ENCODE data around the gene RALGPS2. TPM values are rescaled to one million over a fixed set of nuclear protein-coding genes. Genes with fewer than 3 reads are reported as not detected.

The RALGPS2 gene
- total and polyA plus RNA-seq, 12 donors = 1.4 to 12.8 (median 7.4) TPM

DNA sequence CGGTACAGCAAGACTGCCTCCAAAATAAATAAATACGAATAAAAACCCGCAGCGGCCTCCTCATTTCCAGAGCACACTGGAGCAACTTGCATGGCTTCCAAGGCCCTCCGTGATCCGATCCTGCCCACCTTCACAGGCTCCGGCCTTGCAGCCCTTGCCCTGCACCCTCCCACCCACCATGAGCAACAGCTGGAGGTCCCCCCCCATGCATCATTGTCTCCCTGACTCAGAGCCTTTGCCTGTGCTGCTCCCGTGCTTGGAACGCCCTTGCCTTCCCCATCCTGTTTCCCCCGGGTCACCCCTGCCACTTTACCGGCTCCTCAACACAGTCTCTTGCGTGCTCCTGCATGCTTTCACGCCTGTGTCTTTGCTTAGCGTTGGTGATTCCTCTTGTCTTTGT lies 216.8 kb downstream of the RALGPS2 start:
- WGBS, 2 donors = 74 to 77% methylated on average over 14 of the region's 14 CpGs

DNA sequence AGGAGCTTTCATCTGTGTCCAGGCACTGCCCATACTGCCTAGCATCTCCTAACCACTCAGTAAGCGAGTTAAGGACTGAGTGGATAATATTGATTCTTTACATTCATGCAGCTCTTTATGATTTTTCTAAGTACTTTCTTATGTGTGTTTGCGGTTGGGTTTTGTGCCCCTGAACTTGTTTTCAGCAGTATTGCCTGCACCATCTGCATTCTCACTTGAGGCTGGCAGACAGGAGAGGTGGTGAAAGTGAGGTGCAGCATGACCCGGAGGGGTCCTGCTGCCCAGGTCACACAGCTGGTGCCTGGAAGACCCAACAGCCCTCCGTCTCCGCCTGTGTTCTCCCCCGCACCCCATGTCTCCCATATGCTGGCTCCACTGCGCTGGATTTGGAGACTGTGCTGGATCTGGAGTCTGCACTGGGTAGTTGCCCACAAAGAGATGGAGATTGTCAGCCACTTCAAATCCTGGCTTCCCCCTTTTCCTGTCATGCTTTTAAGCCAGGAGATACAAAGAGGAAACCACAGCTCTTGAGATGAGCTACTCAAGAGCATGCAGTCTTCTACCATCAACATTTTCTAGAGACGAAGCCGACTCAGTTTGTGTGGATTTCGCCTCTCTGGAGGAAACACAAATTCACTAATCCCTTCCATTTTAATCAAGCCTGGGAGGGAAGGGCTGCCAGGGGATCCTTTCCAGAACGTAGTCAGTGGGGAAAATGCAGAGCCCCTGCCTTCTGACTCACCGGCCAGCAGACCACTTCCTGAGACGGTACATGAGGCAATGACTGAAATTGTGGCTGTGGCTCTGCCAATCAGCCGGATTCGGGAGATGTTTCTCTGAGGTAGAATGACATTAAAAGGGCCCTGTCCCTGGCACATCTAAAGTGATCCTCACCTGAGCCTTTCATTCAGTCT lies 217.5 kb downstream of the RALGPS2 start:
- Histone ChIP-seq H3K27ac (peak overlapping the region in 2 of 10 donors; percentile 10 to 35), H3K36me3 (no peaks in the 10 kb centered on the region), H3K4me1 (peaks cover 9 to 47% (median 26%) of the 10 kb centered on the region in 9 donors), H3K4me3 (no peak overlapping the region), H3K27me3 (no peaks in the 10 kb centered on the region), H3K9me3 (no peaks in the 10 kb centered on the region)
- no peak for DNase-seq
- WGBS, 2 donors = 78 to 81% methylated on average over 15 of the region's 15 CpGs
- peak in 1 of 8 donors; percentile 30 for ATAC-seq
- TF ChIP-seq, protein P1, sequence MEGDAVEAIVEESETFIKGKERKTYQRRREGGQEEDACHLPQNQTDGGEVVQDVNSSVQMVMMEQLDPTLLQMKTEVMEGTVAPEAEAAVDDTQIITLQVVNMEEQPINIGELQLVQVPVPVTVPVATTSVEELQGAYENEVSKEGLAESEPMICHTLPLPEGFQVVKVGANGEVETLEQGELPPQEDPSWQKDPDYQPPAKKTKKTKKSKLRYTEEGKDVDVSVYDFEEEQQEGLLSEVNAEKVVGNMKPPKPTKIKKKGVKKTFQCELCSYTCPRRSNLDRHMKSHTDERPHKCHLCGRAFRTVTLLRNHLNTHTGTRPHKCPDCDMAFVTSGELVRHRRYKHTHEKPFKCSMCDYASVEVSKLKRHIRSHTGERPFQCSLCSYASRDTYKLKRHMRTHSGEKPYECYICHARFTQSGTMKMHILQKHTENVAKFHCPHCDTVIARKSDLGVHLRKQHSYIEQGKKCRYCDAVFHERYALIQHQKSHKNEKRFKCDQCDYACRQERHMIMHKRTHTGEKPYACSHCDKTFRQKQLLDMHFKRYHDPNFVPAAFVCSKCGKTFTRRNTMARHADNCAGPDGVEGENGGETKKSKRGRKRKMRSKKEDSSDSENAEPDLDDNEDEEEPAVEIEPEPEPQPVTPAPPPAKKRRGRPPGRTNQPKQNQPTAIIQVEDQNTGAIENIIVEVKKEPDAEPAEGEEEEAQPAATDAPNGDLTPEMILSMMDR (IDR thresholded peaks at IDR 0.05) = no peak
- intact Hi-C loops (cut with DNase I) = loop anchor here in 1 of 10 donors (5.0 kb wide), 1 partner anchor 60 kb away; no protein-coding TSS in a partner anchor

More for the DNA sequence above, 216.8 kb downstream of the RALGPS2 start:
- DNase-seq (no peak), ATAC-seq (no peak)
- Histone ChIP-seq H3K27ac (no peak overlapping the region), H3K4me1 (peaks cover 11 to 49% (median 26%) of the 10 kb centered on the region in 9 donors), H3K4me3 (no peak overlapping the region), H3K36me3 (no peaks in the 10 kb centered on the region), H3K9me3 (no peaks in the 10 kb centered on the region), H3K27me3 (no peaks in the 10 kb centered on the region)
- TF ChIP-seq, protein P1 (IDR thresholded peaks at IDR 0.05) = no peak
- intact Hi-C loops (cut with DNase I) = loop anchor here in 1 of 10 donors (5.0 kb wide), 1 partner anchor 60 kb away; no protein-coding TSS in a partner anchor

DNA sequence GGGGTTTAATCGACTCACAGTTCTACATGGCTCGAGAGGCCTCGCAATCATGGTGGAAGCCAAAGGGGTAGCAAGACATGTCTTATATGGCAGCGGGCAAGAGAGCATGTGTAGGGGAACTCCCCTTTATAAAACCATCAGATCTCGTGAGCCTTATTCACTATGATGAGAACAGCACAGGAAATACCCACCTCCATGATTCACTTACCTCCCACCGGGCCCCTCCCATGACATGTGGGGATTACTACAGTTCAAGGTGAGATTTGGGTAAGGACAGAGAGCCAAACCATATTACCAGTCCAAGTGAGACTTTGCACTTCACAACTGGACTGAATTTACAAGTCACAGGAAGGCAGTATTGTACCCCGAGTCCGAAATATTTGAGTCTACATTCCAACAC lies 219.7 kb downstream of the RALGPS2 start:
- 96 to 97% methylated on average over 8 of the region's 8 CpGs for WGBS, 2 donors
- DNase-seq (no peak), ATAC-seq (no peak)

DNA sequence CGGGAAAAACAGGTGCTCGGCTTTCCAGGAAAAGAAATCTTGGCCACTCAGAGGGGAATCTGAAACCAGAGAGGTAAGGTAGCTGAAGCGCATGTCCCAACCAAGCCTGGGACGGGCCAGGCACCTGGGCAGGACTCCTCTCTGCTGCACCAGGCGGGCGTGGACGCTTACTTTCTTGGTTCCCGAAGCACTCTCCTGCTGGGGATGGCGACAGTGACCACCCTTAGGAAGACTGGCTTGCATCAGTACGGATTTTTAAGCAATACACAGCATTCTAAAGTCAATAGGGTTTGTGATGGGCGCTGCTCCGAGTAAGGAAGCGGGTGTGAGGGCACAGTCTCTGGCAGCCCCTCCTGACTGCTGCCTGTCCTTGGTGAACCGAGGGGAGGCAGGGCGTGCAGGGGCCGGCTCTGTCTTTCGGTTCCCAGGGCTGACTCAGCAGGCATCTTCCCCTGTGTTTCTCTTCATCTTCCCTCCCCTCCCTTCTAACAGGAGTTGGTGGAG lies 220.8 kb downstream of the RALGPS2 start:
- ATAC-seq = no peak
- H3K9me3 ChIP-seq = no peaks in the 10 kb centered on the region
- no peaks in the 10 kb centered on the region for H3K36me3 ChIP-seq
- no peak for DNase-seq
- no peak overlapping the region for H3K27ac ChIP-seq
- no peak overlapping the region for H3K4me3 ChIP-seq
- H3K4me1 ChIP-seq = peaks cover 0 to 19% (median 5%) of the 10 kb centered on the region in 9 donors
- intact Hi-C loops (cut with DNase I) = no loop called here
- TF ChIP-seq, protein P1 (IDR thresholded peaks at IDR 0.05) = no peak
- WGBS, 2 donors = 78 to 80% methylated on average over 17 of the region's 17 CpGs
- no peaks in the 10 kb centered on the region for H3K27me3 ChIP-seq

More for the DNA sequence above, 219.7 kb downstream of the RALGPS2 start:
- H3K4me1 ChIP-seq = peaks cover 0 to 25% (median 8%) of the 10 kb centered on the region in 9 donors
- TF ChIP-seq, protein P1 (IDR thresholded peaks at IDR 0.05) = no peak
- no peak overlapping the region for H3K27ac ChIP-seq
- H3K9me3 ChIP-seq = no peaks in the 10 kb centered on the region
- H3K4me3 ChIP-seq = no peak overlapping the region
- H3K27me3 ChIP-seq = no peaks in the 10 kb centered on the region
- intact Hi-C loops (cut with DNase I) = loop anchor here in 1 of 10 donors (5.0 kb wide), 1 partner anchor 58 kb away; no protein-coding TSS in a partner anchor
- H3K36me3 ChIP-seq = no peaks in the 10 kb centered on the region

All from heart right ventricle (tissue), 16 donors.